NCI-H2029 treated with DMSO at 0.1 percent for 48 hours (cell line): ENCODE results near the gene PUM1.
"Not testable (repeated sequence)": the region's sequence is repeated elsewhere in the genome, so short reads cannot be mapped to it uniquely, and the experiment has no call there.

Source experiments
- DNase-seq: peaks from one replicate; lab custom pipeline; 2025; lab: John Stamatoyannopoulos, UW

PUM1 gene

DNA sequence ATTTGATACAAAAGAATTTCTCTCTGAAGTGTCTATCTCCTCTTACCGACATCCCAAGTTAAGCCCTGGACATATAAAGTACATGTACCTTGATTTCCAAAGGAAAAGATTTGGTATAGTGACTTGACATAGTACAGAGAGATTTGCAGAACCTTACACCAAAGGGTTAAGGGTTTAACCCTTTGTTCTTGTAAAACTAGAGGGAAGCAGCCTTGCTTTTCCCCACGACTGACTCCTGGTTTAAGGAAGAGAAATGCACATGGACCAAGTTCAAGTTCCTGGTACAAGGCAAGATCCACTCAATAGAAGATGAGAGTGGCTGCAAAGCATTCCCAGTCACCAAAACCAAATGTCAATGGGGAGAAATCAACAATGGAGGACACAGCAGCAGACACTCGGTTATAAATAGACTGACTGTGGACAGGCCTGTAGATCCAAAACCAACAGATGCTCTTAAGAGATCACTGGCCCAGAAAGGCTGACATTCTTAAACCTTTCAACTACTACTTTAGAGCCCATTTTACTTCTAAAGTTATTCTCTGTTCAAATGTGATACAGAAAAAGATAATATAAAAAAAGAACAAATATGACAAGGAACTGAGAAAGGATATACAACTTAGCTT lies 69.4 kb downstream of the PUM1 start:
- DNase-seq = no peak

DNA sequence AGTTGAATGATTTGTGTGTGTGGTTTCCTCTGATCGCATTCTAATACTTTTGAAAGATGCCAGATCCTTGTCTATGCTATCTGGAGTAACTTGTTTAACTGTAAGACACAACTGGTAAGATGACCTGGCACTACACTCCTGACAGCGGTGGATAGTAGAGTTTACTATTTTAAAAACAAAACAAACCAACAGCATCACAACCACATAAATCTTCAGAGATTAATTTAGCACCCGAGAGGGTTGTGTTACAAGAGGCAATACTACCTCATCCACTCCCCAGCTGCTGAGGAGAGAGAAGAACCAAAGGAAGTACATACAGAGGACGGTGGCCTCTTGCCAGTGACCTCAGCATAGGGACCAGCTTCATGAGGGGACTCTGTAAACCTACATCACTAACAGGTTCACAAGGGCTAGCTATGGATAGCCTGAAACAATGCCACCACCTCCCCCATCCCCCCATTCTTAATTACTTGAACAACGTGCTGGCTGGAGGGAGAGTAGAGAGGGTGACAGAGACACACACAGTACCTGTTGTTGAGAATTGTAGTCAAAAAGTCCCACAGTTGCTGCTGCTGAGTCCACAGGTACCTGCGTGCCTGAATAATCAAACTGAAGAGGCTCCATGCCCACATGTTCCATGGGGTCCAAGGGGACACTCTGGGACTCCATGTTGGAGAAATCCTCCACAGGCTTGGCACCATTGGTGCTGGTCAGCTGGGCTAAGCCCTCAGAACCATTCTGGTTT lies 73.5 kb downstream of the PUM1 start:
- no peak for DNase-seq

DNA sequence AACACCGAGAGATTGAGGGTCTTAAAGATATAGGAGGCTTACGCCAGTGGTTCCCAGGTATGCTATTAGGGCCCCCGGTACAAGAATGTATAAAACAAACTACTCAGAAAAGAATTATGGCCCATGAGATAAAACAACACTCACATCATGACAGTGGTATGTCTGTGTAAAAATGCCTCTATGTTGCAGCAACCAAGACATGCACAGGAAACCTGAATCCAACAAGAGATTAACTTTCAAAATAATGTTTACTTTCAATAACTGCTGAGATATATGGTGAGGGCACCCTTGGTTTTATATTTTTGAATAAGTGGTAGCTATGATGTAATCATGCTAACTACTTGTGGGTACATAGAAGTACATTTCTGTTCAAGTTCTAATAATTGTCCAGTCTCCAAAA lies 74.9 kb downstream of the PUM1 start:
- DNase-seq = no peak

DNA sequence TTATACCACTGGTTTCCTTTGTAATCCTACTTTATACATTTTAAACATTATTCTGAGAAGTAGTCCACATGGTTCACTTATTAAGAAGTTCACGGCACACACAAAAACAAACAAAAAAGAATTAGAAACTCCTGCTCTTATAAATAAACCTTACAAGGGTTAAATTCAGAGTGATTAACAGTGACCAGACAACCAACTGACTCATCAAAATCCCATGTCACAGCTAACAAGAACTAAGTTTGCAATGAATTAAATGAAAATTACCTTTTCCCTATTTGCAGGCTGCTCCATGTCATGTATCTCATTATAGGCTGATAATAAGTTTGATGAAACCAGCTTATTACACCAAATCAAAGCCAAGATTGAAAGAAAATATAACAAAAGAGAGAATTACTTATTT lies 77.5 kb downstream of the PUM1 start:
- no peak for DNase-seq

DNA sequence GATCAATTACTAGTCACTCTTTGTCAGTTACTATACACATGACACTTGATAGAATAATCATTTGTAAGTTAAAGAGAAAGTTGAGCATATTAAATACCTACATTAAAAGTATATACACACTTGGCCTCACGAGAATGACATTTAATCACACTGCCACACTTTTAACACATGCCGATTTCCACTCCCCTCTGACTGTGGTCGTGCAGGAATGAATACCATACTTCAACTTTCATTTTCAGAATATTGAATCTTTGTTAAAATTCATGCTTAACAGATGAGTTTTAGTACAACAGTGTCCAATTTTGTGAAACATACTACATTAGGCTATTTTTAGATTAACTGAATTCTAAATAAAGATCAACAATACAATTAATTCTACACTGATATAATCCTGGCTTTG lies 78.8 kb downstream of the PUM1 start:
- DNase-seq = no peak

DNA sequence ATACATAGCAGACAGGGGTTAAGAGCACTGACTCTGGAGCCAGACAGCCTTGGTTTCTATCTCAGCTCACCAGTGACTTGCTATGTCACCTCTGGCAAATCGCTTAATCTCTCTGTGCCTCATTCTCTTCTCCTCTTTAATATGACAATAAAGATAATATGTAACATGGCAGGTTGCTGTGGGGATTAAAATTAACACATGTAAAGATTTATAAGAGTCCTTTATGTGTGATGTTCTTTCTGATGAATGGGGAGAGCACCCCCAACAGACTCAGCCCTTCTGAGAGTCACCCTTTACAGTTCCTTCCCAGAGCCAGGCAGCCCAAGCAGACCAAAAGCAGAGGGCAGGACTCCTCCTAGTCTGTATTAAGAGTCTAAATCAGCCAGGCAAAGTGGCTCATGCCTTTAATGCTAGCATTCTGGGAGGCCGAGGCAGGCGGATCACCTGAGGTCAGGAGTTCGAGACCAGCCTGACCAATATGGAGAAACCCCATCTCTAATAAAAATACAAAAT lies 80.5 kb downstream of the PUM1 start:
- no peak for DNase-seq

DNA sequence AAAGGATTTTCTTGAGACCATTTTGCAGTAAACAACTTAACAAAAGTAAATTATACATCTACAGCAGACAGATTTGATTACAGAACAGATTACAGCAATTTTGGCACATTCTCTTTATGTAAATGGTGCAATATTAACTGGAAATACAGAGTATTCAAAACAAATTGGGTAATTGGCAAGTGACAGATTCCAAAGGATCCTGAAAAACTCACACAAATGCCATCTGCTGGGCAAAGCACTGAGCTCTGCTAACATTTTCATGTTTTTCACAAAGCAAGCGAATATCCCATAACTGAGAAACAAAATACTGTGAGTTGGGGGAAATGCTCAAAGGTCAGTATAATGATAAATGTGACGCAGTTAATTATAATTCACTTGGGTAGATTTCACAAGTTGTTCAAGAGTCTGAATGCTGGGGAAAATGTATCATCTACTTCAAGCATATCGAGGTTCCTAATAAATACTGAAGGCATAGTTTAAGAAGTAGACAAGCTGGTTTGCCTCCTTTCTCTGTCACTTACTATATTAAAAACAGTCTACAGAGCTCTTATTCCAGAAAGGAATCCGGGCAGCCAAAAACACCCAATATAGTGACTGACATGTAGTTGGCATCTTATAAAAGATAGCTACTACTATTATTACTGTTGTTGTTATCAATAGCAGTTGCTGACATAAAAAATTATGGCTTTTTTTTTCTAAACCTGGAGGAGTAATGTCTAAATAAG lies 81.2 kb downstream of the PUM1 start:
- no peak for DNase-seq

DNA sequence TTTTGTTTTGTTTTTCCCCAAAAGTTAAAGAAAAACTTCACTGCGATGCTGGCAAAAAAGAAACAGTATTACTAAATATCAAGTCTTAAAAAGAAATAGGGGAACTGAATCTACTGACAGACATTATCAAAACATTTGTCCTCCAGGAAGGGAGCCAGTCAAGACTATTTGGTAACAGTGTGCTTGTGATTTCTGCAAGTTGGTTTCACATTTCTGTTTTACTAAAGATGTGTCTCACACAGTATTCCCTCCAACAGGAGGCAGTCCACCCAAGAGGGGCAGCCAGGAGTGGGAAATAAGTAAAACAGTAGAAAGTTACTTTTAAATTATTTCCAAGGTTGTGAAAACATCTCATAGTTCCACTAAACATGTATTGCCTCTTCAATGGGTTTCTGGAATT lies 82.6 kb downstream of the PUM1 start:
- DNase-seq = no peak

DNA sequence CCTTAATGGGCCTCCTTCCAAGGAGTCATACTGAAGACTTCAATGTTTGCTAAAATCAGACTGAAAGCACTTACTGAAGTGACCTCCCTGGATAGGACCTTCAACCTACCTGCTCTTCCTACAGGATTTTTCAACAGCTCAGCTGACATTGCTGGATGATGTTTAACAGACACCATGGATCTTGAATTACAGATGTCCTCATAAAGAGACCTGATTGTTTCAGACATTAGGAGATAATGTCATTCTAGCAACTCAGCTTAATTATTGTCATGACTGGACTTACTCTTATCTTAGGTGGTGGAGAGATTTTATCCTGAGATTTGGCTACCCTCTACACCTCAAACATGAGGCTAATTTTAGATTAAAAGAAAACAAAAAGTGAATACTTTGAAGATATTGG lies 83.1 kb downstream of the PUM1 start:
- DNase-seq = no peak

DNA sequence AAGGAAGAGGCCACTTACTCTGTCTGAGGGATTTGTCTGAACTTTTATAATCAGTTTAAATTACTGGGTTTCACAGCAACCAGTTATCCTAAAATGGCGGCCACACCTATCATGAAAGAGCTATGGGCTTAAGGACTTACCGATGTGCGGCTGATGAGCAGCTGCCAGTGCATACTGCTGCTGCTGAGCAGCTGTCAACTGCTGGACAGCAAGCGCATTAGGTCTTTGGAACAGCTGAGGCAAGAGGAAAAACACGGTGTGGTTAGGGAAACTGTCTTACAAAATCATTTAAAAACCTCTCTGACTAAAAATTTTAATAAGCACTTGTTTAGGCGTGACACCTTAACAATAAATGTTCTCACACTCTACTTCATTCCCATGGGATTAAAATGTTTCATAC lies 84.3 kb downstream of the PUM1 start:
- DNase-seq = no peak

DNA sequence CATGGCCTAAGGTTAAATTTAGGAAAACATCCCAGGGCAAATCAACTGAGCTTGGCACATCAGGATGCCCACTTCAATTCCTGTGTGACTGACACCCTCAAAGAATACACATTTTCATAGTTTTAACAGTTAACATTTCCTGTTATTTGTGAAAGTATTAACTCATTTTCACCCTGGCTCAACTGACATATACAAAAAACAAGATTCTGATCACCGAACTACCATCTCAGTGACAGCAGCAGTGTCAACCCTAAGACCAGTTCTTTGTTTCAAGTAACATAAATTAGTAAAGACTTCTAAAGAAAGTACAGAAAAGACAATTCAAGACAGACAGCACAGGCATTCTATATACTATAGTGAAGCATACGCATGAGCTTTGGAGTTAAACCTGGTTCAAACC lies 88.0 kb downstream of the PUM1 start:
- DNase-seq = no peak

DNA sequence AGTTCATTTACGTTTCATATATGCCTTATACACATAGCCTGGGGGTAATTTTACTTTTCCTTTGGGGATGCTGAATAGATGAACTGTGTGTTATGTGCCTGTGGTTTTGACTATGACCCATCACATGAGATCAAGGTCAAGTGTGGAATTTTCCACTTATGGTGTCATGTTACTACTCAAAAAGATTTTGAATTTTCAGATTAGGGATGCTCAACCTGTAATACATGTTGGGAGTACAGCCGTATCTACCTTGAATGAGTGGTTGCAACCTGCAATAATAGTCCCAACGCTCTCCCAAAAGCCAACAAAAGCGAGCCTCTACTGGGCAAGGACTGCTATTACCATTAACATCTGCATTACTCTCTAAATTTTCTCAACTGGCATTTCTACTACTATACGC lies 88.4 kb downstream of the PUM1 start:
- no peak for DNase-seq

DNA sequence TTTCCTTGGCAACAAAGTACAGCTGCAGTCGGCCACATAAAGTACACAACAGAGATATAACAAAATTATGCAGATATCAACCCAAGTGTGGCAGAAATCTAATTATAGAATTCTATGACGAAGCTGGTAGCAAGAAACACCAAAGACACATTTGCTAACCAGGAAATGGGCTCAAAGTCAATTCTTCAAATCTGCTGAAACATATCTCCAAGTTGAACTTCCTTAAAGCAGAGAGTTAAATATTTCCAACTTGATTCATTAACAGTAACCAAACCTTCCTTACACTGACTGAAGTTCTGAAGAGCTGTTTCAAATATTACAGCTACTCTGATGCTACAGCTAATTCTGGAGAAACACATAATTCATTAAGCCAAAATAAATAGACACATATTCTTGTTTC lies 89.4 kb downstream of the PUM1 start:
- DNase-seq = no peak

DNA sequence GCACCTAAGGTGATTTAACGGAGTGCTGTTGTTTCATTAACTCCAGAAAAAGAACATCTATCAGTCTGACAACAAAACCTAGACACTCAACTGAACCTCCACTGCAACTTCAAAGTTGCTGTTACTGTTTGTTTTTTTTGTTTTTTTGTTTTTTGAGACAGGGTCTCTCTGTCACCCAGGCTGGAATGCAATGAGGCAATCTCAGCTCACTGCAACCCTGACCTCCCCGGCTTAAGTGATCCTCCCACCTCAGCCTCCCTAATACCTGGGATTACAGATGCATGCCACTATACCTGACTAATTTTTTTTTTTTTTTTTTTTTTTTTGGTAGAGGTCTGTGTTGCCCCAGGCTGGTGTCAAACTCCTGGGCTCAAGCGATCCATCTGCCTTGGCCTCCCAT lies 90.3 kb downstream of the PUM1 start:
- DNase-seq = no peak

DNA sequence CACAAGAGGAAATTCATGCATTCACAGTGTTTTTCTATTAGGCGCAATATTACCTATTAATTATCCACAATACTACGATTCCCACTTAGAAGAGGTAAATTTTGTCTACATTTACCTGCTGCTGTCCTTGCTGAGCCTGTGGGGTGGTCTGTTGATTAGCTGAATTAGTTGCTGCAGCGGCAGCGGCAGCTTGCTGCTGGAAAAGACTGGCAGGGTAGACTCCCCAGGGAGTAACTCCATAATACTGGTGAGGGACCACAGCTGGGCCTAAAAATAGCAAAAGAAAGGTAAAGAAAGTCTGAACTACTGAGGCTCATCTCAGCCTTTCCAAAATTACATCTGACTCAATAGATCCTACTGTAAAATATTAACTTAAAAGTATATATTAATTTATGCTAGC lies 91.0 kb downstream of the PUM1 start:
- DNase-seq = no peak

DNA sequence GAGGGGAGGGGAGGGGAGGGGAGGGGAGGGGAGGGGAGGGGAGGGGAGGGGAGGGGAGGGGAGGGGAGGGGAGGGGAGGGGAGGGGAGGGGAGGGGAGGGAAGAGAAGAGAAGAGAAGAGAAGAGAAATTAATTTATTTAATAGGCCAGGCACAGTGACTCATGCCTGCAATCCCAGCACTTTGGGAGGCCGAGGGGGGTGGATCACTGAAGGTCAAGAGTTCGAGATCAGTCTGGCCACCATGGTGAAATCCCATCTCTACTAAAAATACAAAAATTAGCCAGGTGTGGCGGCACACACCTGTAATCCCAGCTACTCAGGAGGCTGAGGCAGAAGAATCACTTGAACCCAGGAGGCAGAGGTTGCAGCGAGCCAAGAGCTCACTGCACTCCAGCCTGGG lies 93.2 kb downstream of the PUM1 start:
- DNase-seq = not testable (repeated sequence)

DNA sequence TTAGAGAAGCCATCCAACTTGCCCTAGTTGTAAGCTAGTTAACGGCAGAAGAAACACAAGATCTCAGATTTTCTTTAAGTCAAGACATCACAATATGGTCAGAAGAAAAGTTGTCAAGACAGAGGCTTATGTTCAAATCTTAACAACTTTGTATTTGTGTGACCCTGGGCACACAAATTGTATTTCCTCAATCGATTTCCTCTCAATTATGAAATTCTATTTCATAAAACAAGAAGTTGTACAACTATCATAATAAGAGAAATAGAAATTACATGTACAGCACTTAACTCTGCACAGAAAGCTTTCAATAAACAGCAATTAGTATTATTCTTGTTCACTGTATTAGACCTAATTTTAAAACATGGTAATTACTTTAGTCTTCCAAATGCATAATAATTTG lies 94.0 kb downstream of the PUM1 start:
- DNase-seq = no peak

DNA sequence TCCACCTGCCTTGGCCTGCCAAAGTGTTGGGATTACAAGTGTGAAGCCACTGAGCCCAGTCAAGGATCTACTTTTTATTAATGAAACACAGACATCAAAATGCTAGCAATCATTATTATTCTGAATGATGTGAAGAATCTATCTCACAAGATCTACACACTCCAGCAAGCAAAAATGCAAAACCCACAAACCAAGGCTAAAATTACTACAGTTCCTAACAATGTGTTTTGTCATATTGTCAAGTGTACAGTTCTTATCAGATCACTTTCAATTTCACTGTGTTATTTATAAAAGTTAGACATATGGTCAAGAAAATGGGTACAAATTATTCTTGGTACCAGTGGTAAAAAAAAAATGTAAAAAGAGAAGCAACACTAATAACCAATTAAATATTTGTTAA lies 95.6 kb downstream of the PUM1 start:
- DNase-seq = no peak

DNA sequence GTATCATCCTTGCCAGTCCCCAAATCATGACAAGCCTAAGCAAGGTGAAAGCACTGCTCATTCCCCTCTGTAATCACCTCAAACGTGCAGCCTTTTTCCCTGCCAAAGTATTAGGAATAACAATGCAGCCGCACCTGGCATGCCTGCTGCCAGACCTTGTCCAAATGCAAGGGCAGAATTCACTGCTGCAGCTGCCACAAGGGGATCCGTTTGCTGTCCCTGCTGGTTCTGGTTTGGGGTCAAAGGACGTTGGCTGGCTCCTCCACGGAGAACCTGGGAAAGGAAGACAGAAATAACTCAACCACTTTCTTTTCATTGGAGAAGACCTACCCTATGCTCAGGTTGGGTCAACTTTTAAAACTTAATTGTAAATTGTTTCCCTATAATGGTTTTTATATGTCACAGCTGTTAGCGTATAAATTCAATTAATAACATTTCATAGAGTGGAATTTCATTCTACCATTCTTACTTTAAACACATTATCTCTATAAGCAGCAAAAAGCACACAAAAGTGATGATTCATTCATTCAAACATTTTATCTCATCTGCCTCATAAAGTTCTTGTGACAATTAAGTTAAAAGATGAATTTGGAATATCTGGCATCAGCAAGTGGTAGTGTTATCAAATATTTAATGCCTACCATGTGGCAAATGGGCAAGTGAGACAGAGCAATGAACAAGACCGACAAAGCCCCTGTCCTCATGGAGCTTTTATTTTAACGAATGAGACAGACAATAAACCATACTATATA lies 97.1 kb downstream of the PUM1 start:
- DNase-seq = no peak

DNA sequence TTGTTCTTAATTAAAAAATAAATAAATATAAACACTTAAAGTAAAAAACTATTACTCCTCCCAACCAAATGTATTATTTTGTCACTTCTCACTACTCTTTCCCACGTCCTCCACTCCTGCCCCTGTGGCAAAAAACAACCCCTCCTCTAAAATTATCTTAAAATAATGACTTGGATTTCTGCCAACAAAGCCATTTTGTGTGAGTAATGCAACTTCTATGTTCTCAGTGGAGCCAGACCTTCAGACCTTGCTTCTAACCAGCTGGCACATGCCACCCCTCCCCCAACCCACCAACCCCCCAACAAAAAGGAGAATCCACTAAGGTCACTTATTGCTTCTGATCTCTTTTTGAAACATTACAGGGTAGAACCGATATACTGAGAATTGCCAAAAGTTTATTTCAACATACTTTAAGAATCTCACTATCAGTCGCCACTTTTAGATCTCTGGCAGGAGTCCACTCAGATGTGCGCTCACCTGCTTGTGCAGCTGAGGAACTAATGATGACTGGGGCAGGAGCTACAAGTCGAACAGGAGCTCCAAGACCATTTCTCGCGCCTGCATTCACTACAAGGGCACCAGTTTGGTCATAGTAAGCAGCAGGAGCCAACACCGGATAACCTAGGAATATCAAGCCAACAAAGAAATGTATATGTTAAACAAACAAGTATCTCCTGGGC lies 98.7 kb downstream of the PUM1 start:
- DNase-seq = no peak

DNA sequence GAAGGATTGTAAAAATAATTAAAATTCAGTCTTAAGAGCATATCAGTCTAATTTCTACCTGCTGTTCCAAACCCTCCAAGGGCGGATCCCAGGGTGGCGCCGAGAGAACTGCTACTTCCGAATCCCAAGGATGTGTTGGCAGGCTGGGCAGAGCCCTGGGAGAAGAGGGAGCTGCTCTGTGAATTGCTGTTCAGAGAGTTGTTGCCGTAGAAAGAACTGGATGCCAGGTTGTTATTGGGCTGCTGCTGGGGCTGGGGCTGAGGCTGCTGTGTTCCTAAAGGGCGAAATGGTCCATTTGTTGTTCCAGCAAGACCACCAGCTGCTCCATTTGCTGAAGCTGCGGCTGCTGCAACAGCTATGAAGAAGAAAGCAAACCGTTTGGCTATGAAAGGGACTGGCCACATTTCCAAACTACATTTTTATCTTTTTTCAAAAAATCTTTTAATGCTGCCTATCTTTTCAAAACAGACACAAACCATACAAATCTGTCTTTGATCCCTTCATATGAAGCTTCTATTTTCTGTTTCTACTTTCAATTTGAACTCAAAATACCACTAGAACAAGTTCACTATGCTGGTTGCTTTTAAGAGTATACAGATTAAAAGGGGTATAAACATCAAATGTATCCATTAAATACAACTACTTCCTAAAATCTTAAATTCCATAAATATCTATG lies 99.5 kb downstream of the PUM1 start:
- no peak for DNase-seq
